NCI-H2171 (cell line): ENCODE measurements around the gene IGFN1.
A peak's percentile ranks its signal among the peaks of the same experiment; 100 is the strongest.
"Not testable (repeated sequence)": the region's sequence is repeated elsewhere in the genome, so short reads cannot be mapped to it uniquely, and the experiment has no call there.

Experiments used
- DNase-seq: peaks from one replicate; lab custom pipeline; 2025; lab: John Stamatoyannopoulos, UW

Gene IGFN1

DNA sequence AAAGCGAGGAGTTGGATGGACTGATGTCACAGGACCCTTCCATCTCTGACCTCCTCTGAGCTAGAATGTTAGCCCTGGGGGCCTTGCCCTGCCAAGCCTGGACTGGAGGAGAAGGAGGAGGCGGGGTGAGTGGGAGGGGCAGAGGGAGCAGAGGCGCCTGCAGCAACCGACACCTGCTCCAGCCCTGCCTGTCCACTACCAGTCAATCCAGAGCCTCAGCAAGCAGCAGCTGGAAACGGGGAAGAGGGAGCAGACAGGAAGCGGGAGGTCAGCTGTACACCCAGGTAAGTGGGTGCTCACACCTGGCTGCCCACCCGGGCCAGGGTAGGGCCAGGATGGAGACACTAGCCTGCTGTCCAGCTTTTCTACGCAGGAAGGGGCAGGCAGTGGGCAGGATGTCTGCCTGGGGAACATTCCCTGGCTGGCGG, at the start of gene IGFN1:
IGFN1 (plus strand) TSS at position 201 of the 428 bp plus-strand sequence. CDS start 2,470 bp downstream, outside the sequence.
- DNase-seq = no peak

- DNase-seq = no peak
Measured at GRCh38 chr1:201140941-201141260, 49.7 kb upstream of the IGFN1 start.

GRCh38 chr1:201141418-201141817, 49.2 kb upstream of the IGFN1 start:
- DNase-seq = no peak

GRCh38 chr1:201142011-201142848, 48.4 kb upstream of the IGFN1 start:
- no peak for DNase-seq

DNA sequence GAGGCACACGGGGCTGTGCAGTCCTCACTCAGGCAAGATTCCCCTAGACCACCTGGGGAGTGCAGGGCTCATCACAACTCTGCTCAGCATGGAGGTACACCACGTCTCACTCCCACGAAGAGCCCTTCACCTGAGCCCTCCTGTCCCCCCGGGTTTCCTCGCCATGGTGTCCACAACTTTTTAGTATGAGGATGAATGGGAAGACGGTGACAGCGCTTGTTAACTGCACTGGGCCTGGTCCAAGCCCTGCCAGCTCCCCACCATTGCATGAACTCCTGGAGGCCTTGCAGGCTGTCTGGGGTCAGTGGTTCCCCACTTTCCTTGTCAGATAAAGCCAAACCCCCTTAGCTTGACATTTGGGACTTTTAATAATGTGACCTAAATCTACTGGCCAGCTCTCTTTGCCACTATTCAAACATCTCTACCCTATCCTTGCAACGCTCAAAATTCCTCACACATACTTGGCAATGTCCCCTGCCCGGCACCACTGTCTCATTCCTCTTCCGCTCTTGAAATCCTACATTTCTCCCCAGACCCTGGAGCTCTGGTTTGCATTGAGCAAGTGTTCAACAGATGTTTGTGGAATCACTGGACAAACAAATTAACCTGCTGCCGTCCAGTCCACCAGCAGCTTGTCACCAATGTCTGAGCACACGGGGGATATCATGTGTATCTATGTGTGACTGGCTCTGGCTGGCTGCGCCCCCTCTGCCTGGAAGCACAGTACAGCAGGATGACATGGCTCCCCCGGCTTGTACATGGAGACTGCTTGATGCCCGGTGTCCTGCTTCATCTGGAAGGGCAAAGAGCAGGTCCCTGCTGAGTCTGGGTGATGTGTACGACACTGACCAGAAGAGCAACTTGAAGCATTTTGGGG, 47.5 kb upstream of the IGFN1 start:
- DNase-seq = no peak

- DNase-seq = no peak
Measured at GRCh38 chr1:201143726-201144635, 46.6 kb upstream of the IGFN1 start.

DNA sequence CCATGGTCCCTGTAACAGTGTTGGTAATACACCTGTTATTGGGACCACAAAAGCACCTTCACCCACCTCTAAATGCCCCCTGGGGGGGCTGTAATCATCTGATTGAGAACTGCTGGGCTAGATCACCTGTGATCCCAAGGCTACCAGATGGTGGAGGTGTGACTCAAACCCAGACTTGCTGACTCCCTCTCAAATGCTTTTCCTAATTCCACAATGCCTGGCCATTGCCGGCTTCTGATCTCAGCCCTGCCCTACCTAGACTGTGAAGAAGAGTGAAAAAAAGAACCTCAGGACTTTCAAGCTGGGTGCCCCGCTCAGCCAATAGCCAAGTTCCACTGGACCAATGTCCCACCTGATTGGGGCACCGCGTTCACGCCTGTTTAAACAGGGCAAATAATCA, 45.9 kb upstream of the IGFN1 start:
- no peak for DNase-seq

DNA sequence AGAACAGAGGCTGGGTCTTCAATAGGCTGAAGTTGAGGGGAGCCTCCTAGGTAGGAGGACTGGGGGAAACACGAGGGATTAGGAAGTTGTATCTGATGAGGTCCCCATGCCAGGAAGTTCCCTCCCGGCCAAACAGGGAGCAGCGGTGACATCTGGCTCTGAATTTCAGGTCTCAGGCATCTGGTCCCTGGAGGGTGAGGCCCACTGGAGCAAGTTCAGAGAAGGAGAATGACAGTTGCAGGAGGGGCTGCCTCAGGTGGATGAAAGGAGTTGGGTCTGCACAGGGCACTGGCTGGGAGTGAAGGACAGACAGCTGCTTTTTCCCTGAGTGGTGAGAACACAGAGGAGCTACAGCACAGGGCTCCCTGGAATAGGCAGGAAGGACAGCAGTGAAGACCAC, 45.5 kb upstream of the IGFN1 start:
- no peak for DNase-seq

DNA sequence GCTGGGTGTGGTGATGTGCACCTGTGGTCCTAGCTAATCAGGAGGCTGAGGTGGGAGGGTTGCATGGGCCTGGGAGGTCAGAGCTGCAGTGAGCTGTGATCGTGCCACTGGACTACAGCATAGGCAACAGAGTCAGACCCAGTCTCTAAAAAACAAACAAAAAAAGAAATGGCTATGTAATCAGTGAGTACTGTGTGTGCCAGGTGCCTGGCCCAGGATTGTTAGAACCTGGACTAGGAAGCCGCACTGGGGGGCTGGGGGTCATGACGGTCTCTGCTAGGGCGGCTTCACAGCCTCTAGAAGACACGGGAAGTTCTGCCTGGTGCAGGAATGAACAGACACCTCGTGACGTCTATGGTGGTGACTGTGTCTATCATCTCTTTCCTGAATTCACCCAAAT, 44.8 kb upstream of the IGFN1 start:
- no peak for DNase-seq

- no peak for DNase-seq
Measured at GRCh38 chr1:201146626-201147390, 43.8 kb upstream of the IGFN1 start.

- no peak for DNase-seq
Measured at GRCh38 chr1:201147396-201148015, 43.1 kb upstream of the IGFN1 start.

GRCh38 chr1:201149400-201149799, 41.2 kb upstream of the IGFN1 start:
- DNase-seq = no peak

DNA sequence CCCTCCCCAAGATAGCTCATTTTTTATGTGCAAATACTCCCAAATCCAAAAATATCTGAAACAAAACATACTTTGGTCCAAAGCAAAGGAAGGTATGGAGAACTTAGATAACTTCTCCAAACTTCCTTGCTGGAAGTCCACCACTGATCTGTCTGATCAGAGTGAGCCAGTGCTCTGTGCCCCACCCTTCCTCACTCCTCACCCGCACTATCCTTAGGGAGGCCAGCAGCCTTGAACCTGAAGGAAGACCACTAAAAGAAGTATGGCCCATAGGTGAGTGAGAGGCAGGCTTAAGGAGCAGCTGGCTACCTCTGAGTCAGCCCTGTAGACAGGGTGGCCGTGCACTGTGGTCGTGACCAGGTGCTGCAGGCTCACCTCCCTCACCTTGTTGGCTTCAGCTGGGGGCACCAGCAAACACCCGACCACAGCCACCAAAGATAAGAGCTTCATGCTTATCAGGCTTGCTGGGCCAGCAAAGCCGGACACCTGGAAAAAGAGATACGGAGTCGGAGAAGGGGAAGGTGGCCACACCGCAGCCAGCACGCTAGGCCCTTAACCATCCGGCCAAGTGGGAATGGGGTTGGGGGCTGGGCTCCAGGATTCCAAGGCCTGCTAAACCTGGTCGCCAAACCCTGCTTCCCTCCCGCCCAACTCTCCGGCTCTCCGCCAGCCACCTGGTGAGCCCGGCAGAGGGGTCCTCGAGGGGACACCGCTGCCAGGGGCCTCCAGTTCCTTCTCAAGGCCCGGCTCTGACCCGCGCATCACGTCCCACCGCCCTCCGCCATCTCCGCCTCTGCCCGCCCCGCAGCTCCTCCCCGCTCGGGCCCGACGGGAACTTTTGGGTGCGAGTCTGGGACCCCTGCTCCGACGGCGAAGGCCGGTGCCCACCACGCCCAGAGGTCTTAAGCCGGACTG, 36.9 kb upstream of the IGFN1 start:
- DNase-seq = no peak

DNA sequence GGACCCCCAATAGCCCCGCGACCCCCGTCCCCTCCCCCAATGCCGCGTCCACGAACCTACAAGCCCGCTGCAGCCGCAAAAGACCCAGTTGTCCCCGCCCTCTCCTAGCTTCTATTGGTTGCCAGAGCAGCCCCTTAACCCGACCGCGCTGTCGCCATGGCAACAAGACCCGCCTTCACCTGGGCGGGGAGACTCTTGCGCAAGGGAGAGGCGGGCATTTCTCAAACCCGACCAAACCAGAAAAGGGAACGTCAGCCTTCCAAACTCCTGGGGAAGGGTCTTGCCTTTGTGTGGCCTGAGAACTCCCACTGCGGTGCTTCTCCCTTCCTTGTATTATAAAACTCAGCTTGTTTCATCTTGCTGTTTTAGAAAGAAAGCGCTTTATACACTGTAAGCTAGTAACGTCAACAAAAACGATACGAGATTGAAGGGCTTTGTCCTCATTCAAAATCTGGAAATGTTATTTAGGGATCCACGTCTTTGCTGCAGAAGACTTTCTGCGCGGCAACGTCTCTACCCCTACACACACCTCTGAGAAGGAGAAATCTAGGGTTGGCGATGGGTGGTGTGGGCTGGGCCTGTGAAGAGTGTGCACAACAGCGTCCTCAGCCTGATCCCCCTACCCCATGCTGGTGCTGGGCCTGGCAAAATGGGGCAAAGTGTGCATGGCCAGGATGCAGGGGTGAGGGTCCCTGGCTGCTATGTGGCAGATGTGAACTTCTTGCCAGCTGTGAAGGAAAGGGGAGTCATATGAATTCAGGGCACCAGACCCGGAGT, 36.0 kb upstream of the IGFN1 start, which contains the start of gene TMEM9:
TMEM9 (minus strand) TSS at position 86 of the 777 bp plus-strand sequence. CDS start 551 bp downstream, outside the sequence.
- DNase-seq = peak; percentile 92

DNA sequence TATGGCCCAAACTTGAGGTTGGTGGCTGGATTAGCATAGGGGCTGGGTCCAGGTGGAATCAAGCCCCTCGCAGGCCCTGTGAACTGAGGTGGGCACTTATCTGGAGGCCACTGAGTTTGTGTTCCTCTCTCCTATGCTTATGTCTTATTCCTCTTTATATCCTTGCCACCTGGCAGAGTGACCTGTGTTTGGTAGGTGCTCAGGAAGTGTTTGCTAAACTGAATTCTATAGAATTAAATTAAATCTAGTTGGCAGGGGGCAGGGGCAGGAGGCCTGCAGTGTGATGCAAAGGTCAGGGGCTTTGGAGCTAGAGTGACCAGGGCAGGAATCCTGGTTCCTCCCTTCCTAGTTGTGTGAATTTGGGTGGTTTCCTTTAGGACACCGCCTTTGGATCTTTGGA, 35.3 kb upstream of the IGFN1 start:
- no peak for DNase-seq

GRCh38 chr1:201156346-201156745, 34.3 kb upstream of the IGFN1 start:
- no peak for DNase-seq

- no peak for DNase-seq
Measured at GRCh38 chr1:201156819-201157218, 33.8 kb upstream of the IGFN1 start.

DNA sequence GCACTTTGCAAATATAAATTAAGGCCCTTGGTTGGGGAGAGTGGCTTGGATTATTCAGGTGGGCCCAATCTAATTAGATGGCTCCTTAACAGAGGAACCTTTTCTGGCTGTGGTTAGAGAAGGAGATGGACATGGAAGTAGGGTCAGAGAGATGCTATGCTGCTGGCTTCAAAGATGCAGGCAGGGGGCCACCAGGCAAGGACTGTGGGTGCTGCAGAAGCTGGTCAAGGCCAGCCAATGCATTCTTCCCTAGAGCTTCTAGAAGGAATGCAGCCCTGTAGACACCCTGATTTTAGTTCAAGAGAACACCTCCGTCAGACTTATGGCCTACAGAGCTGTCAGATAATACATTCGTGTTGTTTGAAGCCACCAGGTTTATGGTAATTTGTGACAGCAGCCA, 32.7 kb upstream of the IGFN1 start:
- no peak for DNase-seq

DNA sequence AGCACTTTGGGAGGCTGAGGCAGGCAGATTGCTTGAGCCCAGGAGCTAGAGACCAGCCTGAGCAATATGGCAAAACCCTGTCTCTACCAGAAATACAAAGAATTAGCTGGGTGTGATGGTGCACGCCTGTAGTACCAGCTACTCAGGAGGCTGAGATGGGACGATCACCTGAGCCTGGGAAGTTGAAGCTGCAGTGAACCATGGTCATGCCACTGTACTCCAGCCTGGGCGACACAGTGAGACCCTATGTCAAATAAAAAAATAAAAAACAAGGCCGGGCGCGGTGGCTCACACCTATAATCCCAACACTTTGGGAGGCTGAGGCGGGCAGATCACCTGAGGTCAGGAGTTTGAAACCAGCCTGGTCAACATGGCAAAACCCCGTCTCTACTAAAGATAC, 27.6 kb upstream of the IGFN1 start:
- not testable (repeated sequence) for DNase-seq
